ENCODE data around the gene CCNL1.
"Not testable (repeated sequence)": the region's sequence is repeated elsewhere in the genome, so short reads cannot be mapped to it uniquely, and the experiment has no call there.

CCNL1 gene

GRCh38 chr3:157104928-157105652 is 54.9 kb downstream of the CCNL1 start:
- DNase-seq (ENCODE audit: low read depth, low spot score) = no peak

GRCh38 chr3:157104521-157104920 is 55.4 kb downstream of the CCNL1 start:
- DNase-seq (ENCODE audit: low read depth, low spot score) = no peak

- no peak for DNase-seq (ENCODE audit: low read depth, low spot score)
These were observed 56.1 kb downstream of the CCNL1 start for GRCh38 chr3:157103860-157104259.

GRCh38 chr3:157103280-157103679 is 56.7 kb downstream of the CCNL1 start:
- no peak for DNase-seq (ENCODE audit: low read depth, low spot score)

- DNase-seq (ENCODE audit: low read depth, low spot score) = not testable (repeated sequence)
These were observed 57.4 kb downstream of the CCNL1 start for GRCh38 chr3:157102595-157102994.

- DNase-seq (ENCODE audit: low read depth, low spot score) = no peak
These were observed 57.8 kb downstream of the CCNL1 start for GRCh38 chr3:157102098-157102497.

GRCh38 chr3:157101486-157101885 is 58.5 kb downstream of the CCNL1 start:
- no peak for DNase-seq (ENCODE audit: low read depth, low spot score)

- no peak for DNase-seq (ENCODE audit: low read depth, low spot score)
These were observed 59.1 kb downstream of the CCNL1 start for GRCh38 chr3:157100608-157101396.

GRCh38 chr3:157100096-157100477 is 59.9 kb downstream of the CCNL1 start:
- no peak for DNase-seq (ENCODE audit: low read depth, low spot score)

- peak; percentile 49 for DNase-seq (ENCODE audit: low read depth, low spot score)
These were observed 60.4 kb downstream of the CCNL1 start for GRCh38 chr3:157099326-157100095.

- DNase-seq (ENCODE audit: low read depth, low spot score) = peak; percentile 16
These were observed 61.1 kb downstream of the CCNL1 start for GRCh38 chr3:157098823-157099185.

- DNase-seq (ENCODE audit: low read depth, low spot score) = peak; percentile 74
These were observed 61.7 kb downstream of the CCNL1 start for GRCh38 chr3:157098121-157098822.

Data from astrocyte of the hippocampus (primary cell).